Mesenchymal stem cell (in vitro differentiated cells and primary cell): ENCODE results near the gene MXI1.

Experiments
- DNase-seq: peaks from one replicate; pipeline ENCODE4 v3.0.0-alpha.2; 2013
- H2AFZ ChIP-seq: one replicate; pipeline ENCODE4 v1.6.1; 2013; ENCODE audit warnings: low read depth, mild to moderate bottlenecking, control low read depth, inconsistent platforms, low read length, moderate library complexity
- H2AK5ac ChIP-seq: 2 replicates; pipeline ENCODE4 v1.6.1; 2013; ENCODE audit warnings: low read length, moderate library complexity, mild to moderate bottlenecking, inconsistent platforms; ENCODE audit not compliant: severe bottlenecking
- H2BK120ac ChIP-seq: one replicate; pipeline ENCODE4 v1.6.1; 2013; ENCODE audit warnings: low read depth, mild to moderate bottlenecking, inconsistent platforms, low read length, moderate library complexity
- H2BK12ac ChIP-seq, 2 experiments: one replicate each; pipeline ENCODE4 v1.6.1; 2013; ENCODE audit warnings: inconsistent platforms in 2 of 2, low read length in 2 of 2, mild to moderate bottlenecking in 2 of 2, moderate library complexity in 2 of 2, control low read depth in 1 of 2
- H2BK15ac ChIP-seq: one replicate; pipeline ENCODE4 v1.6.1; 2013; ENCODE audit warnings: mild to moderate bottlenecking, low read depth, inconsistent platforms; ENCODE audit not compliant: poor library complexity, severe bottlenecking
- H2BK5ac ChIP-seq: 2 replicates; pipeline ENCODE4 v1.6.1; 2013; ENCODE audit warnings: low read depth, mild to moderate bottlenecking, low read length, control low read depth, inconsistent platforms; ENCODE audit not compliant: poor library complexity, severe bottlenecking
- H3K14ac ChIP-seq, 2 experiments: one replicate each; pipeline ENCODE4 v1.6.1; 2013; ENCODE audit warnings: inconsistent platforms in 2 of 2, low read length in 2 of 2, control low read depth in 1 of 2, mild to moderate bottlenecking in 1 of 2, moderate library complexity in 1 of 2
- H3K18ac ChIP-seq, 2 experiments: one replicate each; pipeline ENCODE4 v1.6.1; 2013; ENCODE audit warnings: inconsistent platforms in 2 of 2, low read length in 2 of 2, control low read depth in 1 of 2, low read depth in 1 of 2, mild to moderate bottlenecking in 1 of 2
- H3K23ac ChIP-seq, 2 experiments: one replicate each; pipeline ENCODE4 v1.6.1; 2013; ENCODE audit warnings: inconsistent platforms in 2 of 2, low read length in 2 of 2, mild to moderate bottlenecking in 2 of 2, moderate library complexity in 2 of 2, control low read depth in 1 of 2
- H3K27ac ChIP-seq: 2 replicates; pipeline ENCODE4 v1.5.1; 2013; ENCODE audit warnings: mild to moderate bottlenecking, moderate library complexity, low read length, control low read depth, inconsistent platforms; ENCODE audit not compliant: poor library complexity, severe bottlenecking
- H3K27me3 ChIP-seq, 2 experiments: 2 replicates each; pipeline versions ENCODE4 v1.6.1 to v1.7.0; 2013; ENCODE audit warnings: low read length in 2 of 2, mild to moderate bottlenecking in 2 of 2, moderate library complexity in 2 of 2, control low read depth in 1 of 2, inconsistent platforms in 1 of 2; ENCODE audit not compliant: control insufficient read depth in 1 of 2, insufficient read depth in 1 of 2
- H3K36me3 ChIP-seq, 2 experiments: 2 replicates each; pipeline versions ENCODE4 v1.6.1 to v1.7.0; 2013; ENCODE audit warnings: low read length in 2 of 2, control low read depth in 1 of 2, inconsistent platforms in 1 of 2, low read depth in 1 of 2, mild to moderate bottlenecking in 1 of 2; ENCODE audit not compliant: insufficient read depth in 2 of 2, control insufficient read depth in 1 of 2
- H3K4ac ChIP-seq, 2 experiments: one replicate each; pipeline ENCODE4 v1.6.1; 2013; ENCODE audit warnings: inconsistent platforms in 2 of 2, low read length in 2 of 2, mild to moderate bottlenecking in 2 of 2, moderate library complexity in 2 of 2, control low read depth in 1 of 2, low read depth in 1 of 2
- H3K4me1 ChIP-seq: 2 replicates; pipeline ENCODE4 v1.6.1; 2013; ENCODE audit warnings: low read depth, low read length, control low read depth; ENCODE audit not compliant: control insufficient read depth, insufficient read depth
- H3K4me2 ChIP-seq: 2 replicates; pipeline ENCODE4 v1.6.1; 2013; ENCODE audit warnings: low read length, mild to moderate bottlenecking, inconsistent platforms; ENCODE audit not compliant: poor library complexity, severe bottlenecking
- H3K4me3 ChIP-seq, 2 experiments: 2 replicates each; pipeline versions ENCODE4 v1.5.1 to v1.7.0; 2013; ENCODE audit warnings: low read length in 2 of 2, mild to moderate bottlenecking in 2 of 2, control low read depth in 1 of 2, low read depth in 1 of 2; ENCODE audit not compliant: insufficient read depth in 1 of 2
- H3K79me1 ChIP-seq: replicated peaks from 2 replicates; pipeline ENCODE4 v1.6.1; 2013; ENCODE audit warnings: mild to moderate bottlenecking, control low read depth, low read length, inconsistent platforms; ENCODE audit not compliant: poor library complexity, severe bottlenecking
- H3K9ac ChIP-seq: 2 replicates; pipeline ENCODE4 v1.7.0; 2013; ENCODE audit warnings: mild to moderate bottlenecking, low read length, moderate library complexity
- H3K9me3 ChIP-seq: 2 replicates; pipeline ENCODE4 v1.7.0; 2013; ENCODE audit warnings: mild to moderate bottlenecking, low read length; ENCODE audit not compliant: control insufficient read depth
- H4K8ac ChIP-seq: one replicate; pipeline ENCODE4 v1.6.1; 2013; ENCODE audit warnings: inconsistent platforms, mild to moderate bottlenecking, low read length, moderate library complexity
- H4K91ac ChIP-seq: one replicate; pipeline ENCODE4 v1.6.1; 2013; ENCODE audit warnings: mild to moderate bottlenecking, low read length, inconsistent platforms
- WGBS: methylation state at CpG from one replicate; pipeline ENCODE4 v1.1.7; 2013; ENCODE audit warnings: mixed read lengths; 5-methylcytosine and 5-hydroxymethylcytosine counted together

The MXI1 gene

GRCh38 chr10:110307805-110308204 is 100.4 kb downstream of the MXI1 start:
- 94% methylated on average over 2 of the region's 4 CpGs for WGBS
- Histone ChIP-seq H3K4me1 (peaks cover 2% of the 10 kb centered on the region), H2BK12ac (no peak overlapping the region), H3K18ac (no peak overlapping the region), H3K4me3 (no peak overlapping the region), H3K4me2 (no peak overlapping the region), H3K79me1 (no peaks in the 10 kb centered on the region), H3K27ac (no peak overlapping the region), H3K4ac (no peak overlapping the region), H3K14ac (no peak overlapping the region), H4K8ac (no peak overlapping the region), H2BK15ac (no peak overlapping the region), H2AK5ac (no peak overlapping the region), H2BK5ac (no peak overlapping the region), H3K9me3 (no peaks in the 10 kb centered on the region), H3K9ac (no peak overlapping the region), H3K36me3 (peaks cover 0 to 6% of the 10 kb centered on the region in 2 experiments), H2BK120ac (no peak overlapping the region), H3K23ac (no peak overlapping the region), H2AFZ (no peak overlapping the region), H3K27me3 (no peaks in the 10 kb centered on the region), H4K91ac (no peak overlapping the region)
- DNase-seq: no peak

DNA sequence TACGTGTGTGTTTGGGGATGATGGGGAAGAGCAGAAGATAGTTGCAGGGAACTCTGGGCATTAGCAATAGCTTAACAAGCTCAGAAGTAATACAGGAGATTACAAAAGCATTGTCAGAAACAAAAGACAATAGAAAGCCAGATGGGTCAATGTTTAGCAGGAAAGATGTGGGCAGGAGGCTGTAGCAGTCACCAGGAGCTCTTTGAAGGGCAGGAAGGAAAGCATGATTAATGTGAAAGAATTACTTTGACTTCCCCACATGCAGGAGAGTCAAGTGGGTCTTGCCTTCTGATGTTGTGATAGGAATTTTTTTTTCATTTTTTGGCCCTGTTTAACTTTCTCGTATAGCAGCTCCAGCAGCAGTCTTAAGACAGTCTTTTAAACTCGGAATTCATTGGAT is 103.3 kb downstream of the MXI1 start:
- no peak overlapping the region for H2BK12ac ChIP-seq
- no peak overlapping the region for H2AK5ac ChIP-seq
- H3K23ac ChIP-seq: no peak overlapping the region
- no peak overlapping the region for H3K18ac ChIP-seq
- H2BK120ac ChIP-seq: no peak overlapping the region
- no peak overlapping the region for H4K8ac ChIP-seq
- no peaks in the 10 kb centered on the region for H3K9me3 ChIP-seq
- H2BK15ac ChIP-seq: no peak overlapping the region
- no peaks in the 10 kb centered on the region for H3K79me1 ChIP-seq
- no peak overlapping the region for H3K4me3 ChIP-seq
- no peak overlapping the region for H3K4me2 ChIP-seq
- H2AFZ ChIP-seq: no peak overlapping the region
- H3K4ac ChIP-seq: no peak overlapping the region
- H3K14ac ChIP-seq: no peak overlapping the region
- H4K91ac ChIP-seq: no peak overlapping the region
- H3K27ac ChIP-seq: no peak overlapping the region
- 87% methylated on average over 1 of the region's 3 CpGs for WGBS
- DNase-seq: no peak
- no peak overlapping the region for H2BK5ac ChIP-seq
- H3K9ac ChIP-seq: peak overlapping the region; percentile 52
- H3K4me1 ChIP-seq: peaks cover 2% of the 10 kb centered on the region
- no peaks in the 10 kb centered on the region for H3K36me3 ChIP-seq
- no peaks in the 10 kb centered on the region for H3K27me3 ChIP-seq

DNA sequence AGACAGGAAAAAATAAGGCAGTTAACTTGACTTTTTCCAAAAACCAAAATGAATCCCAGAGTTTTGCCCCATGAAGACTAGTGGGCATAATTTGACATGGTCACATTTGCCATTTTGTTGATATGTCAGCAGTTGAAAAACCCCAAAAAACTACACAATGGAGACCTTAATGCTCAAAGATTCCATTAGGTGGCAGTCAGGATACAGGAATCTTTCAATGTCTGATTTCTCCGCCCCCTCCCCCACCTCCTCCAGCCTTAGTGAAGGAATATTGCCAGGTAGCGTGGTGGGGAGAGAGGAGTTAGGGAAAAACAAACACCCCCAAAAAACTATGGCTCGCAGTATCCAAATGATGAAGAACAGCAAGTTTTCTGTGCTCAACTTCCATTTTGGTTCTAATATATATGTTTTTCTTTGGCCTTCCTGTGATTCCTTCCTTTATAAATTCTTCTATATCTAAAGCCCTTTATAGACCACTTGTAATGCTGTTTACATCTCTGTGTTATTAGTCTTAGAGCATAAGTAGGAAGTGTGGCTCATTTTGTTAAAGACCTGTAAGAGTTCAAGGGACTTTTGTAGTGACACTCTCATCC is 104.0 kb downstream of the MXI1 start:
- DNase-seq: peak; percentile 70
- no peak overlapping the region for H3K14ac ChIP-seq
- H2BK12ac ChIP-seq: no peak overlapping the region
- H3K36me3 ChIP-seq: no peaks in the 10 kb centered on the region
- no peak overlapping the region for H2AK5ac ChIP-seq
- no peak overlapping the region for H3K23ac ChIP-seq
- no peaks in the 10 kb centered on the region for H3K79me1 ChIP-seq
- H3K4ac ChIP-seq: no peak overlapping the region
- no peak overlapping the region for H3K4me3 ChIP-seq
- H3K27ac ChIP-seq: no peak overlapping the region
- H3K4me1 ChIP-seq: no peaks in the 10 kb centered on the region
- H2AFZ ChIP-seq: no peak overlapping the region
- no peak overlapping the region for H2BK120ac ChIP-seq
- H3K9ac ChIP-seq: peak overlapping the region; percentile 52
- H3K18ac ChIP-seq: no peak overlapping the region
- no peaks in the 10 kb centered on the region for H3K9me3 ChIP-seq
- H3K27me3 ChIP-seq: no peaks in the 10 kb centered on the region
- no peak overlapping the region for H4K91ac ChIP-seq
- H2BK5ac ChIP-seq: no peak overlapping the region
- no peak overlapping the region for H4K8ac ChIP-seq
- no CpG with 5 or more reads among the region's 3 CpGs for WGBS
- H2BK15ac ChIP-seq: no peak overlapping the region
- no peak overlapping the region for H3K4me2 ChIP-seq

GRCh38 chr10:110312206-110312605 is 104.8 kb downstream of the MXI1 start:
- H3K36me3 ChIP-seq: no peaks in the 10 kb centered on the region
- peak overlapping the region; percentile 57 for H2AK5ac ChIP-seq
- no peak overlapping the region for H3K4me3 ChIP-seq
- no peak for DNase-seq
- H2BK5ac ChIP-seq: no peak overlapping the region
- H3K4me1 ChIP-seq: no peaks in the 10 kb centered on the region
- no peak overlapping the region for H3K27ac ChIP-seq
- H3K9ac ChIP-seq: peak overlapping the region; percentile 45
- no peak overlapping the region for H2BK120ac ChIP-seq
- H4K91ac ChIP-seq: no peak overlapping the region
- 91% methylated on average over 2 of the region's 2 CpGs for WGBS
- H2BK15ac ChIP-seq: no peak overlapping the region
- H2AFZ ChIP-seq: no peak overlapping the region
- no peak overlapping the region for H4K8ac ChIP-seq
- no peak overlapping the region for H2BK12ac ChIP-seq
- no peak overlapping the region for H3K4ac ChIP-seq
- no peaks in the 10 kb centered on the region for H3K9me3 ChIP-seq
- no peak overlapping the region for H3K4me2 ChIP-seq
- H3K79me1 ChIP-seq: no peaks in the 10 kb centered on the region
- no peak overlapping the region for H3K23ac ChIP-seq
- H3K27me3 ChIP-seq: no peaks in the 10 kb centered on the region
- no peak overlapping the region for H3K14ac ChIP-seq
- H3K18ac ChIP-seq: no peak overlapping the region
